ENCODE measurements around the gene PLEKHG4B. TPM values are rescaled to one million over a fixed set of nuclear protein-coding genes. Genes with fewer than 3 reads are reported as not detected.

PLEKHG4B gene
- total RNA-seq, 1 experiment from 2014 or later: 44.3 TPM

GRCh38 chr5:119486-120097 is 27.6 kb downstream of the PLEKHG4B start:
- Histone ChIP-seq H2BK120ac (ENCODE audit: low read depth, low read length, poor library complexity, severe bottlenecking) (no peak overlapping the region), H3K23ac (ENCODE audit: insufficient read length, low read depth, low read length) (no peak overlapping the region), H2BK15ac (ENCODE audit: low read depth, low read length) (no peak overlapping the region), H4K8ac (replicated peaks; ENCODE audit: insufficient read length, low read depth, low read length) (no peak overlapping the region), H2AFZ (ENCODE audit: low read length) (no peak overlapping the region), H4K20me1 (ENCODE audit: control insufficient read depth, insufficient read depth, insufficient read length) (no peaks in the 10 kb centered on the region), H3K56ac (ENCODE audit: insufficient read length, low read depth, low read length) (no peak overlapping the region), H3T11ph (ENCODE audit: low read length) (no peak overlapping the region), H3K18ac (ENCODE audit: insufficient read length, low read depth, low read length) (no peak overlapping the region), H3K27ac (ENCODE audit: insufficient read length, low read depth, low read length) (no peak overlapping the region), H2AK5ac (ENCODE audit: insufficient read length, low read length) (no peak overlapping the region), H3K79me2 (ENCODE audit: insufficient read depth, low read length) (no peaks in the 10 kb centered on the region), H2BK5ac (ENCODE audit: insufficient read length, low read length) (no peak overlapping the region), H3K9ac (ENCODE audit: extremely low read depth, insufficient read length, low read length) (no peak overlapping the region), H3K23me2 (ENCODE audit: insufficient read length, low read depth, low read length, poor library complexity, severe bottlenecking) (no peaks in the 10 kb centered on the region), H3K27me3 (ENCODE audit: insufficient read depth, low read length) (no peaks in the 10 kb centered on the region), H3K79me1 (ENCODE audit: insufficient read depth, low read depth, low read length, poor library complexity, severe bottlenecking) (no peaks in the 10 kb centered on the region), H4K5ac (ENCODE audit: insufficient read length, low read depth, low read length) (no peak overlapping the region), H3K4ac (ENCODE audit: low read depth, low read length) (no peak overlapping the region), H2BK20ac (ENCODE audit: low read depth, low read length, poor library complexity, severe bottlenecking) (no peak overlapping the region), H2BK12ac (ENCODE audit: insufficient read length, low read depth, low read length) (no peak overlapping the region), H4K91ac (ENCODE audit: insufficient read length, low read depth, low read length) (no peak overlapping the region), H3K9me3 (ENCODE audit: control insufficient read depth, low read depth, low read length) (peaks cover 8% of the 10 kb centered on the region), H3K14ac (ENCODE audit: insufficient read depth, low read length) (no peak overlapping the region), H3K4me2 (ENCODE audit: insufficient read depth, insufficient read length, low read length) (no peak overlapping the region), H3K4me1 (ENCODE audit: insufficient read depth, low read length) (no peaks in the 10 kb centered on the region)
- H3K4me3 Mint-ChIP-seq: no peak overlapping the region
- TF ChIP-seq, protein P1, sequence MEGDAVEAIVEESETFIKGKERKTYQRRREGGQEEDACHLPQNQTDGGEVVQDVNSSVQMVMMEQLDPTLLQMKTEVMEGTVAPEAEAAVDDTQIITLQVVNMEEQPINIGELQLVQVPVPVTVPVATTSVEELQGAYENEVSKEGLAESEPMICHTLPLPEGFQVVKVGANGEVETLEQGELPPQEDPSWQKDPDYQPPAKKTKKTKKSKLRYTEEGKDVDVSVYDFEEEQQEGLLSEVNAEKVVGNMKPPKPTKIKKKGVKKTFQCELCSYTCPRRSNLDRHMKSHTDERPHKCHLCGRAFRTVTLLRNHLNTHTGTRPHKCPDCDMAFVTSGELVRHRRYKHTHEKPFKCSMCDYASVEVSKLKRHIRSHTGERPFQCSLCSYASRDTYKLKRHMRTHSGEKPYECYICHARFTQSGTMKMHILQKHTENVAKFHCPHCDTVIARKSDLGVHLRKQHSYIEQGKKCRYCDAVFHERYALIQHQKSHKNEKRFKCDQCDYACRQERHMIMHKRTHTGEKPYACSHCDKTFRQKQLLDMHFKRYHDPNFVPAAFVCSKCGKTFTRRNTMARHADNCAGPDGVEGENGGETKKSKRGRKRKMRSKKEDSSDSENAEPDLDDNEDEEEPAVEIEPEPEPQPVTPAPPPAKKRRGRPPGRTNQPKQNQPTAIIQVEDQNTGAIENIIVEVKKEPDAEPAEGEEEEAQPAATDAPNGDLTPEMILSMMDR (conservative IDR thresholded peaks at IDR 0.05): no peak
- H3K36me3 Mint-ChIP-seq (ENCODE audit: insufficient read depth in 1 of 3, low read depth in 3 of 3): peaks cover 87 to 97% (median 92%) of the 10 kb centered on the region in 3 experiments
- WGBS (ENCODE audit: extremely low coverage, insufficient read length, low lambda C conversion rate): no CpG with 5 or more reads among the region's 5 CpGs
- peaks cover 45 to 48% of the 10 kb centered on the region in 2 experiments for H3K9me3 Mint-ChIP-seq
- no peak overlapping the region; a peak in 1 of 7 replicates for H3K27ac Mint-ChIP-seq
- no peaks in the 10 kb centered on the region for H3K4me1 Mint-ChIP-seq
- no peaks in the 10 kb centered on the region for H3K27me3 Mint-ChIP-seq (ENCODE audit: low read depth)
- no peak for DNase-seq

Data from H9 (cell line).